HG02870 (cell line): ENCODE results near the gene PSMA5.
"Not testable (repeated sequence)": the region's sequence is repeated elsewhere in the genome, so short reads cannot be mapped to it uniquely, and the experiment has no call there.

Source experiments
- ATAC-seq: cut with Tn5 transposase; IDR thresholded peaks from one replicate; pipeline ENCODE4 v1.9.1; 2021; ENCODE audit warnings: mild to moderate bottlenecking, moderate library complexity; ENCODE audit not compliant: unreplicated experiment

PSMA5 gene

GRCh38 chr1:109426281-109427170, at the start of gene PSMA5:
Gene PSMA5 (minus strand): TSS chr1:109426448. CDS start chr1:109426330, 118 bp downstream.
- peak; percentile 96 for ATAC-seq

- no peak for ATAC-seq
Observed at GRCh38 chr1:109475261-109475660, 49.0 kb upstream of the PSMA5 start.

- no peak for ATAC-seq
Observed at GRCh38 chr1:109474697-109475096, 48.4 kb upstream of the PSMA5 start.

- ATAC-seq, result not testable (repeated sequence)
Observed at GRCh38 chr1:109473284-109474057, 47.2 kb upstream of the PSMA5 start.

- no peak for ATAC-seq
Observed at GRCh38 chr1:109472779-109473178, 46.5 kb upstream of the PSMA5 start.

GRCh38 chr1:109470245-109470644, 44.0 kb upstream of the PSMA5 start:
- no peak for ATAC-seq

GRCh38 chr1:109468903-109469302, 42.7 kb upstream of the PSMA5 start:
- ATAC-seq, result no peak

GRCh38 chr1:109468061-109468460, 41.8 kb upstream of the PSMA5 start:
- no peak for ATAC-seq

- ATAC-seq, result no peak
Observed at GRCh38 chr1:109467301-109467777, 41.1 kb upstream of the PSMA5 start.

GRCh38 chr1:109466452-109467300, 40.4 kb upstream of the PSMA5 start, which contains the start of gene SYPL2:
Gene SYPL2 (plus strand): TSS chr1:109466546. CDS start chr1:109466844, 298 bp downstream.
- ATAC-seq, result no peak

GRCh38 chr1:109466125-109466451, 39.8 kb upstream of the PSMA5 start:
- no peak for ATAC-seq

- ATAC-seq, result no peak
Observed at GRCh38 chr1:109457819-109458218, 31.6 kb upstream of the PSMA5 start.

GRCh38 chr1:109454497-109455133, 28.4 kb upstream of the PSMA5 start:
- ATAC-seq, result no peak

GRCh38 chr1:109447524-109447923, 21.3 kb upstream of the PSMA5 start:
- no peak for ATAC-seq

GRCh38 chr1:109445949-109446695, 19.9 kb upstream of the PSMA5 start:
- not testable (repeated sequence) for ATAC-seq

GRCh38 chr1:109444346-109444745, 18.1 kb upstream of the PSMA5 start:
- no peak for ATAC-seq

- no peak for ATAC-seq
Observed at GRCh38 chr1:109443476-109443875, 17.2 kb upstream of the PSMA5 start.

- ATAC-seq, result no peak
Observed at GRCh38 chr1:109441069-109441468, 14.8 kb upstream of the PSMA5 start.

- peak; percentile 50 for ATAC-seq
Observed at GRCh38 chr1:109438798-109439297, 12.6 kb upstream of the PSMA5 start.
